HG02798 (cell line): ENCODE measurements around the gene ANO4.
A peak's percentile ranks its signal among the peaks of the same experiment; 100 is the strongest.

Experiments
- ATAC-seq: cut with Tn5 transposase; IDR thresholded peaks from one replicate; pipeline ENCODE4 v1.9.1; 2021; ENCODE audit warnings: mild to moderate bottlenecking; ENCODE audit not compliant: unreplicated experiment, poor library complexity

The ANO4 gene

DNA sequence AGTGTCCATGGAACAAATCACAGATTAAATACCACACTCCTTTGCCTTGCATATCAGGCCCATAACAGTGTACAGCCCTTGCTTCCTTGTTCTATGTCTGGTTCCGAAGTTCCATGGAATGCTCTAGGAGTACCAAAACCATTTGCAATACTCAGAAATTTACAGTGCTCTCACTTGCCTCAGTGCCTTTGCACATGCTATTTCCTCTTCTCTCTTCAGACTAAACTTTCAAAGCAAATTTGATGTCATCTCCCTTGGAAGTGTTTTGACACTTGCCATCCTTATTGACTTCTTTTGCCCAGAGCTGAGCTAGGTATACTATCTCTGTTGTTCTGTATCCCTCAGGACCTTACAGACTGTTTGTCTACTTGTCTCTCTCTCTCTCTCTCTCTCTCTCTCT, 6.1 kb downstream of the ANO4 start:
- no peak for ATAC-seq

GRCh38 chr12:100801320-100801719, 6.7 kb downstream of the ANO4 start:
- ATAC-seq, result no peak

GRCh38 chr12:100808777-100809176, 14.2 kb downstream of the ANO4 start:
- no peak for ATAC-seq

- no peak for ATAC-seq
These were observed 25.7 kb downstream of the ANO4 start for GRCh38 chr12:100820314-100820713.

DNA sequence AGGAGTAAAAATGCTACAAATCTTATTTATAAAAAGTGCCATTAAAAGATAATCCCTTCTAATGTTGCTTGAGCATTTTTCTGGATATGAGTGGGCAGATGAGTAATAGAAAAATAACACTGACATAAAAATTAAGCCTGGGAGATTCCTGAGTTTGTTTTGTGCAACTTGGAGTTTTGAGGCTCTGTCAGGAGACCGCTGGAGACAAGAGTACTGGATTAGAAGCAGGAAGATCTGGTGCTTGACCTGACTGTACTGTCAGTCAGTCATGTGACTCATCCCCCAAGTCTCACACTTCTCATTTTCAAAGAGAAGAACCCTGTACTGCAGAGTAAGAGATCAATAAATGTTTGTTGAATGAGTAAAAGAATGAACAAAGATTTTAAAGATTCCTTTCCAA, 29.4 kb downstream of the ANO4 start:
- ATAC-seq, result no peak

DNA sequence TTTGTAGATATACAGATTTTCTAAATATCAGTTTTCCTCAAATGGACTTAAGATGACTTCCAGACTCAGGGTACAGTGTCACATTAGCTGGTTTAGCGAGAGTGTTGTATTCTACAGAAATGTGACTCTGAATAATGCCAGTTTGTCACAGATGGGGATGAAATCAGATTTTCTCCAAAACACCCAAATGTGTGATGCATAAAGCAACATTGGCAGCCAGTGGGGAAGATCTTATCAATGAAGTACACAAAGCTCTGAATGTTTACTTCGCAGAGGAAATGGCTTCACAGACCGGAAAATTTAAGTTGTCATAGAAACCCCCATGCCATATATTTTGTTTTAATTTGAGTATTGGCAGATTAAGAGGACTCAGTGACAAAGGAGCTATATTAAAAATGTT, 29.9 kb downstream of the ANO4 start:
- ATAC-seq, result no peak

DNA sequence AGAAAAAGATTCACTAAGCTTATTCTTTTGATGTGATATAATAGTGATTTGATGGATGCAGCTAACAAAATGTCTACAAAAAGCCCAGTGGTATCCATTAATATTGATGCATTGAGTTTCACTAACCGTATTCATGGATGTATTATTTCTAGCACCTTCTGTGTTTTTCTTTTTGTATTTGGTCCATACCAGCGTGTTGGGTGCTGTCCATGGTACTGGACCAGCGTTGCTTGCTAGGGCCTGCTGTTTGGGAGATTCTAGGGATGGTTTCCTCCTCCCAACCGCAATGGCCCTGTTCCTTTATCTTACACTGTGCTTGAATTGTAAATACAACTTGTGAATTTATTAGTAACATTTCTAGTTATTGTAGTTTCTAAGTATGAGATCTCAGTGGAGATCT, 31.7 kb downstream of the ANO4 start:
- ATAC-seq, result no peak

DNA sequence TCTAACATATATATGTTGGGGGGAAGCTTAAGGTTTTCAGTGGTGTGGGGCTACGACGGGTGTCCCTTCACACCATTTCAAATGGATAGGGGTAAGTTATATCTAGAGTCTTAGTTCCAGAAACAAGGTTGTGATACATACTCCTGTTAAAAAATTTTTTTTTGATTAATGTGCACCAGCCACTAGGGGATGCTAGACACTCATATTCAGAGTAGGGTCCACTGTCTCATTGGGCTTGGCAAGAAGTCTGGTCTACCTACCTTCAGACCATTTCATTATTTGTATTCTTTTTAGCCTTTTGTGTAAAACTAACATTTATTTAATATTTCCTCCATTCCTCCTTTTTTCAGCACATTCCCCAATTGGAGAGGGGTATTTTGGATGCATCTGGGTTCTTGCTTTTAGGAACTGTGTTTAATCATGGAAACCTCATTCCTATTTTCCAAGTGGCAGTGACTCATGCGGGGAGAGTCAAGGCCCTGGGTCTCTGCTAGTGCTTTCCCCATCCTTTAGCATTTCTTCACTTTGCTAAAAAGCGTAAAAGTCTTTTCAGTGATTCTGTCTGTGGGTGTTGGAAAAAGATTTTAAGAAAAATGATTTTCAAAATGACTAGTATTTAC, 33.4 kb downstream of the ANO4 start:
- ATAC-seq, result peak; percentile 41

DNA sequence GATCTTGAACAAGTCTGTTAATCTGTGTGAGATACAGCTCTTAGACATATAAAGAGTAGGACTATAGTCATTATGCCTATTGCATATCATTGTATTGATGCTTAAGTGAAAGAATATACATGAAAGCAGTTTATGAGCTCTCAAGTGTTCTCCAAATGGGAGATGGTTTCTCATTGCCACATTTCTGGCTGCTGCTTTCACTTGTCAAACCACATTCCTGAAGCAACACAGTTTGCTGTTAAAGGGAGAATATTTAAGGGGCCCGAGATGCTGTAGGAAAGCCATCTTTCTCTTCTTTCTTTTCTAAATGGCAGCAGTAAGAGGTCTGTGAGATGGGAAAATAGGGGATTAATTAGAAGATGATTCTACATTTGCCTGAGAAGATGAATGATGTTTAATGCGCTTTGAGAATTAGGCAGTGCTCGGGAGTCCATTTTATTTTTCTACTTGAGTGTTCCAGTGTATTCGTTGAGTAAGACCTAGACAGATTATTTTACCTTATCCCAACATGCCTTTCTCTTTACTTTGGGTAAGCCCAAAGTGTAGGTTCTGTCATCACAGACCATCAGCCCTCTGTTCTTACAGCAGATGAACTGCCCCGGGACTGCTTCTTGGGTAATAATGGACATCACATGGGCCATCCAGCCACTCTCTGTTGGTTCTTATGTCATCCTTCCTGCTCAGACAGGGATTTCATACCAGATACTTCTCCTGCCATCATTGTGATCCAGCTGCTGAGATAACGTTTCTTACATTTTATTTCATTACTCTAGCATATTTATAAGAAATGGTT, 35.6 kb downstream of the ANO4 start:
- no peak for ATAC-seq

DNA sequence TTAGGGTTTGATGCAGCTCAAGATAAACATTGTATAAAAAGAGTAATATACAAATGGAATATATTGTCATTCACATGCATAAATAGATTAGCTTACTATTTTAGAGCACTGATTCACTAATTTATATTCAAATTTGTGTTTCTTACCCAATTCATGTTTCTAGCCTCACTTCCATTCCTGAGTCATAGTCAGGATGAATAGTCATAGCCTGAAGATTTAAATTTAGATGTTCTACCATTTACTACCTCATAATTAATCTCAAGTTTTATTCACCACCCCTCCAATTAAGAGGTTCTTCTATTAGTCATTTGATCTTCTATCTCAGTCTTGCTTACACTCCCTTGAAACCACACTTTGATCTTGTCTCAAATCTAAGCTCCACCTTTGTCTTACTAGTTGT, 38.7 kb downstream of the ANO4 start:
- no peak for ATAC-seq

- no peak for ATAC-seq
These were observed 46.2 kb downstream of the ANO4 start for GRCh38 chr12:100840748-100841147.

- ATAC-seq, result no peak
These were observed 47.6 kb downstream of the ANO4 start for GRCh38 chr12:100842156-100842555.

DNA sequence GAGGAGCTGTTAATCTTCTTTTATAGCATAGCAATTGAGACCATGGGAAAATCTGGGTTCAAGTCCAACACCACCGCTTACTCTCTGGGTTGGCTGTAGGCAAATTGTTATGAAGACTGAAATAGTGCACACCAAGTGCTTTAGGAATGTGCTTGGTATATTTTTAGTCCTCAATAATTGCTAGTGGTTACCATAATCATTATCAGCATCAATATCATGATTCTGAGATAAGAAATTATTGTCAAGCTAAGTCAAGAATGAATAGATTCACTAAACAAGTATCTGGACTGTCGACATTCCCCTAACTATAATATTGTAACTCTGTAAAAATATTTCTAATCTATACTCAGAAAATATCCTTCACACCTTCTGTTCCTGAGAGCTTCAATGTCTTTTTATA, 48.5 kb downstream of the ANO4 start:
- no peak for ATAC-seq

GRCh38 chr12:100845095-100845494, 50.5 kb downstream of the ANO4 start:
- ATAC-seq, result no peak

- ATAC-seq, result no peak
These were observed 57.1 kb downstream of the ANO4 start for GRCh38 chr12:100851637-100852036.

GRCh38 chr12:100857418-100857817, 62.8 kb downstream of the ANO4 start:
- ATAC-seq, result no peak

DNA sequence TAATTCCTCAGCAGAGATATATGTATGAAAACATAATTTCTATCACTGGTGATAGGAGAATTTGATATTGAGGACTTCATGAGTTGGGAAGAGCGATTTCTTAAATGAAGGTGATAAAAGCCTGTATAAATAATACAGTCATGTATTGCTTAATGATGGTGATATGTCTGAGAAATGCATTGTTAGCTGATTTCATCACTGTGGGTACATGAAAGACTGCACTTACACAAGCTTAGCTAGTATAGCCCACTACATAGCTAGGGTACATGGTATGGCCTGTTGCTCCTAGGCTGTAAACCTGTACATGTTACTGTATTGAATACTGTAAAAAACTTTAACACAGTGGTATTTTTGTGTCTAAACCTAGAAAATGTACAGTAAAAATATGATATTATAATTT, 63.4 kb downstream of the ANO4 start:
- no peak for ATAC-seq

DNA sequence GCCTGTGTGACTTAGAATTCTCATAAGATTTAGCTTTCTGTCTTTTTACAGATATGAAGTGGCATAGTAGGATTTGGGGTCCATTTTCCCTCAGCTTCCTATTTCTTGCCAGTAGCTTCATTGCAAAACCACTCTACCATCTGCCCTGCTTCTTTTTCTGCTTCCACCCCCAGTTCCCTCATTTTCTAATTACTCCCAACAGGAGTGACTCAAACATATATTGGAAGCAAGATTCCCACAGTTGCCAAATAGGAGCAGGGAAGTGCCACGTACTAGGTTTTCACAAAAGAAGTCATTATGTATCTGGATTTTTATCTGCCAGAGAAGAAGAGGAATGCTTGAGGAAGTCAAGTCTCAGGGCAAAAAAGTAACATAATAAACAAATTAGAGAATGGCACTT, 64.1 kb downstream of the ANO4 start:
- ATAC-seq, result no peak

GRCh38 chr12:100859063-100859627, 64.6 kb downstream of the ANO4 start:
- no peak for ATAC-seq

DNA sequence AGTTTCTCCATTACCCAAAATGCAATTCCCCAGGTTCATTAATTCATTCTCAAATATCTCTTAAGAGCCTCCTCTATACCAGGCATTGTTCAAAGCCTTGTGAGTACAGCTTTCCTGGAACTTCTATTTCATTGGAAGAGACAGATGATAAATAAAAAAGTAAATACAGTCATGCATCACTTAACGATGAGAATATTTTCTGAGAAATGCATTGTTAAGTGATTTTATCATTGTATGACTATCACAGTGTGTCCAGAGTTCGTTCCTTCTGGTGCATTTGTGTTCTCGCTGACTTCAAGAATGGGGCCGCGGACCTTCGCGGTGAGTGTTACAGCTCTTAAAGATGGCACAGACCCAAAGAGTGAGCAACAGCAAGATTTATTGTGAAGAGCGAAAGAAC, 66.0 kb downstream of the ANO4 start:
- ATAC-seq, result no peak

- no peak for ATAC-seq
These were observed 68.1 kb downstream of the ANO4 start for GRCh38 chr12:100862676-100863075.

DNA sequence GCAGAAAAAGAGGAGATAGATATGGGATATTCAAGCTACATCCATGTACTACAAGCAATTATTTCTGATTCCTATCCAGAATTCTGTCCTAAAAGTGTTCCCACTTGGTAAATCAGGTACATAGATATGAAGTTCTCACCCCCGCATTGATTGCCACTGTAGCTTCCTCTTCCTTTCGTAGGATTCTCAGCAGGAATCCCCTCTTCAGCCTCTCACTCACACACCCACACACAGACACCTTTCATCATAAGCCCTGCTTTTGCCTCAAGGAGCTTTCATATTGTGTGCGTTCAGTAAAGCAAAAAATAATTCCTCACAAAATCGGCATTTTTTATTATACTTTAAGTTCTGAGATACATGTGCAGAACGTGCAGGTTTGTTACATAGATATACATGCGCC, 69.8 kb downstream of the ANO4 start:
- ATAC-seq, result no peak
